Skin of body (tissue), 2 donors: ENCODE results near the gene IL10RB. TPM values are rescaled to one million over a fixed set of nuclear protein-coding genes. Genes with fewer than 3 reads are reported as not detected.

Source experiments
- DNase-seq: peaks from one replicate; lab custom pipeline; 2025; lab: John Stamatoyannopoulos, UW
- total RNA-seq: library from RNA; depleted of rRNA; stranded (reverse); fragments of >200 nt; gene quantifications from one replicate; pipeline ENCODE4 v1.2.3, GENCODE V29; 2014

The IL10RB gene
- total RNA-seq, 1 donor from 2014 or later = 28.9 TPM

- no peak for DNase-seq
Measured at GRCh38 chr21:33265664-33266049, 510 bp upstream of the IL10RB start.

GRCh38 chr21:33266789-33267135, 595 bp downstream of the IL10RB start:
- DNase-seq = no peak

- no peak for DNase-seq
Measured at GRCh38 chr21:33267250-33267649, 1.1 kb downstream of the IL10RB start.

GRCh38 chr21:33268393-33268736, 2.2 kb downstream of the IL10RB start:
- DNase-seq = no peak

- no peak for DNase-seq
Measured at GRCh38 chr21:33268737-33269441, 2.7 kb downstream of the IL10RB start.

- no peak for DNase-seq
Measured at GRCh38 chr21:33270986-33271385, 4.8 kb downstream of the IL10RB start.

GRCh38 chr21:33273044-33273443, 6.9 kb downstream of the IL10RB start:
- no peak for DNase-seq

- DNase-seq = peak; percentile 93
Measured at GRCh38 chr21:33278721-33279120, 12.6 kb downstream of the IL10RB start.

GRCh38 chr21:33279330-33279820, 13.2 kb downstream of the IL10RB start:
- DNase-seq = no peak

- DNase-seq = no peak
Measured at GRCh38 chr21:33281096-33281652, 15.0 kb downstream of the IL10RB start.

- no peak for DNase-seq
Measured at GRCh38 chr21:33283203-33283602, 17.0 kb downstream of the IL10RB start.

- DNase-seq = no peak
Measured at GRCh38 chr21:33286076-33286475, 19.9 kb downstream of the IL10RB start.

- DNase-seq = no peak
Measured at GRCh38 chr21:33286600-33287456, 20.7 kb downstream of the IL10RB start.

GRCh38 chr21:33289199-33289819, 23.1 kb downstream of the IL10RB start:
- no peak for DNase-seq

- DNase-seq = no peak
Measured at GRCh38 chr21:33290441-33290840, 24.3 kb downstream of the IL10RB start.

- DNase-seq = no peak
Measured at GRCh38 chr21:33291686-33292085, 25.5 kb downstream of the IL10RB start.

- DNase-seq = no peak
Measured at GRCh38 chr21:33292724-33293123, 26.6 kb downstream of the IL10RB start.

- DNase-seq = no peak
Measured at GRCh38 chr21:33293136-33293535, 27.0 kb downstream of the IL10RB start.

- DNase-seq = no peak
Measured at GRCh38 chr21:33293811-33294216, 27.6 kb downstream of the IL10RB start.

GRCh38 chr21:33296156-33296555, 30.0 kb downstream of the IL10RB start:
- no peak for DNase-seq

- no peak for DNase-seq
Measured at GRCh38 chr21:33299181-33299752, 33.1 kb downstream of the IL10RB start.
